Measurements from ENCODE around the gene MBLAC1. TPM values are rescaled to one million over a fixed set of nuclear protein-coding genes. Genes with fewer than 3 reads are reported as not detected.

The MBLAC1 gene
- total and polyA plus RNA-seq, 11 donors = 1.3 to 3.2 (median 2.0) TPM

DNA sequence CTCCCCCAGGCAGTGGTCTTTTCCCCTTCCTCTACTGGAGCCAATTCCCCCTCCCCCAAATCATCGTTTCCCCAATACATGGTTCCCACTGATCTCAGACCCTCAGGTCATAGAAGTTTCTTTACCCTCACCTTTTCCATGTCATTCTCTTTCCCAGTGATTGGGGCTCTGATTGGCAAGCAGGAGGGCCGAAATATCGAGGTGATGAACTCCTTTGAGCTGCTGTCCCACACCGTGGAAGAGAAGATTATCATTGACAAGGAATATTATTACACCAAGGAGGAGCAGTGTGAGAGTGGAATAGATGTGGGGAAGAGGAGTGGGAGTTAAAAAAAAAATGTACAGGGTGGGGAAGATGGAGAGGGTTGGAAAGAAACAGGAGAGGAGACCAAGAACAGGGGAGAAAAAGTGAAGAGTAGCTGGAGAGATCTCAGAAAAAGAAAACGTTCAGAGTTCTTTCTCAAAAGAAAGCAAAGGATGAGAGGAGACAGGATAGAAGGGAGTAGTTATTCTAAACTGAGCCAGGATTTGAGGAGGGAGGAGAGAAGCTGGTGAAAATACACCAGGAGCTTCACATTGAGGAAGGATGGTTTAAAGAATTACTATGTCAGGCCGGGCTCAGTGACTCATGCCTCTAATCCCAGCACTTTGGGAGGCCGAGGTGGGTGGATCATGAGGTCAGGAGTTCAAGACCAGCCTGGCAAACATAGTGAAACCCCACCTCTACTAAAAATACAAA, 37.1 kb upstream of the MBLAC1 start:
- Histone ChIP-seq H3K9me3 (no peaks in the 10 kb centered on the region), H3K27me3 (no peaks in the 10 kb centered on the region), H3K36me3 (peaks cover 0 to 46% (median 44%) of the 10 kb centered on the region in 9 donors), H3K4me1 (peaks cover 0 to 31% (median 16%) of the 10 kb centered on the region in 12 donors), H3K4me3 (peak overlapping the region; percentile 62 to 96 (median 87)), H3K27ac (peak overlapping the region in 10 of 12 donors; percentile 85 to 97 (median 93))
- intact Hi-C loops (cut with DNase I) = loop anchor here in 5 of 10 donors (5.0 to 10.0 kb wide), 2 partner anchors 38 to 175 kb away; partner anchors contain the start of genes TRIM4 (in 3 of the 5) and MBLAC1 (in 2 of the 5)
- TF ChIP-seq CTCF (IDR thresholded peaks at IDR 0.05) (no peak), POLR2A (IDR thresholded peaks at IDR 0.05) (no peak)
- no peak for DNase-seq
- ATAC-seq = no peak
- 37 to 42% (median 40%) methylated on average over 7 of the region's 7 CpGs for WGBS, 4 donors

DNA sequence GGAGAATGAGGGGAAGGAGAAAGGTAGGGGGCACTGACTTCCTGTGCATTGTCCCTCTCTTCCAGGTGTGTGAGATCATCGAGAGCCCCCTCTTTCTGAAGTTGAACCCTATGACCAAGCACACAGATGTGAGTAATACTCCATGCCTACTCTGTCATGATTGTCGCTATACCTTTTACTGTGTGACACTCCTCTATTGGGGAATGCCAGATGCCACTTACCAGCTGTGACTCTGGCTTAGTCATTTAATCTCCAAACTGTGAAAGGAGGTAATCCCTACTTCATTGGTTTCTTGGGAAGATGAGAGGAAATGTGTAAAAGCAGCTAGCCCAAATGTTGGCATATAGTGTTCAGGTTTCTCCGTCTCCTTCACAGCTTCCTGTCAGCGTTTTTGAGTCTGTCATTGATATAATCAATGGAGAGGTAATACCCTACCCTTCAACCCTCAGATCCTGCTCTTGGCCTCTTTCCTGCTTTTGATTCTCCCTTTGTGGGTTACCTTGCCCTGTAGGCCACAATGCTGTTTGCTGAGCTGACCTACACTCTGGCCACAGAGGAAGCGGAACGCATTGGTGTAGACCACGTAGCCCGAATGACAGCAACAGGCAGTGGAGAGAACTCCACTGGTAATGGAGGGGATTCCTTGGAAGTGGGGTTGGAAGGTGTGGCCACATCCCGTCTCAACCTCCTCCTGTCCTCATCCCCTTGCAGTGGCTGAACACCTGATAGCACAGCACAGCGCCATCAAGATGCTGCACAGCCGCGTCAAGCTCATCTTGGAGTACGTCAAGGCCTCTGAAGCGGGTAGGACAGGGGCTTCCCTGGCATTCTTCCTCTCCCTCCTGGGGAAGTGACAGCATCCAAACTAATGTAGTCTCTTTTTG, 36.0 kb upstream of the MBLAC1 start:
- DNase-seq (no peak), ATAC-seq (no peak)
- peaks cover 0 to 28% (median 16%) of the 10 kb centered on the region in 12 donors for H3K4me1 ChIP-seq
- intact Hi-C loops (cut with DNase I) = loop anchor here in 1 of 10 donors (5.0 kb wide), 1 partner anchor 37 kb away; the partner anchor contains the start of gene MBLAC1
- no peak overlapping the region for H3K27ac ChIP-seq
- H3K9me3 ChIP-seq = no peaks in the 10 kb centered on the region
- H3K36me3 ChIP-seq = peaks cover 0 to 58% (median 55%) of the 10 kb centered on the region in 9 donors
- 87 to 92% (median 88%) methylated on average over 13 to 14 of the region's 14 CpGs for WGBS, 4 donors
- TF ChIP-seq POLR2A (IDR thresholded peaks at IDR 0.05) = no peak
- no peak for TF ChIP-seq CTCF (IDR thresholded peaks at IDR 0.05)
- no peaks in the 10 kb centered on the region for H3K27me3 ChIP-seq
- H3K4me3 ChIP-seq = no peak overlapping the region

DNA sequence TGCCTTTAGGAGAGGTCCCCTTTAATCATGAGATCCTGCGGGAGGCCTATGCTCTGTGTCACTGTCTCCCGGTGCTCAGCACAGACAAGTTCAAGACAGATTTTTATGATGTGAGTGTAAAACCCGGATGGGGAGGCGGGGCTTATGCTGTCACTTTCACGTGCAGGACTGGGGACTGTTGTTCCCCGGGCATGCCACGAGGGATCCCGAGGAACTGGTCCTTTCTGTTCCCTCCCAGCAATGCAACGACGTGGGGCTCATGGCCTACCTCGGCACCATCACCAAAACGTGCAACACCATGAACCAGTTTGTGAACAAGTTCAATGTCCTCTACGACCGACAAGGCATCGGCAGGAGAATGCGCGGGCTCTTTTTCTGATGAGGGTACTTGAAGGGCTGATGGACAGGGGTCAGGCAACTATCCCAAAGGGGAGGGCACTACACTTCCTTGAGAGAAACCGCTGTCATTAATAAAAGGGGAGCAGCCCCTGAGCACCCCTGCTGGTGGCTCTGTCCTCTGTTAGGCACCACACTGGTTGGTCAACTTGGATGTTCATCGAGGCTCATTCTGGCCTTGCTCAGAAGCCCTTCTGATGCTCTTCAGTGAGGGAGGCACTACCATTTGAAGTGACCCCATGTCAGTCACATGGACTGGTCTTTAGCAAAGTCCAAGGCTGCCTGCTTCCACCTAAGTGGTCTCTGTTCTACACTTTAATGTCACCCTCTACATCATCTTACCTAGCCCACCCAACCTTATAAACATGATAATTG, 35.2 kb upstream of the MBLAC1 start:
- intact Hi-C loops (cut with DNase I) = loop anchor here in 1 of 10 donors (5.0 kb wide), 1 partner anchor 36 kb away; the partner anchor contains the start of gene MBLAC1
- H3K4me1 ChIP-seq = peaks cover 0 to 28% (median 16%) of the 10 kb centered on the region in 12 donors
- ATAC-seq (no peak), DNase-seq (no peak)
- H3K36me3 ChIP-seq = peaks cover 0 to 66% (median 64%) of the 10 kb centered on the region in 9 donors
- WGBS, 4 donors = 63 to 74% (median 69%) methylated on average over 14 to 19 of the region's 19 CpGs
- H3K4me3 ChIP-seq = no peak overlapping the region
- TF ChIP-seq CTCF (IDR thresholded peaks at IDR 0.05) (no peak), POLR2A (IDR thresholded peaks at IDR 0.05) (no peak)
- H3K27me3 ChIP-seq = no peaks in the 10 kb centered on the region
- no peak overlapping the region for H3K27ac ChIP-seq
- no peaks in the 10 kb centered on the region for H3K9me3 ChIP-seq
